ENCODE results near the gene DHPS. TPM values are rescaled to one million over a fixed set of nuclear protein-coding genes. Genes with fewer than 3 reads are reported as not detected.

DHPS gene
- total and polyA plus RNA-seq, 2 of the 4 experiments (the other 2 are of a cell fraction) = 82.8 to 85.0 TPM

GRCh38 chr19:12649941-12650340 is 31.7 kb downstream of the DHPS start:
- Histone ChIP-seq H3K9me1 (ENCODE audit: insufficient read depth, low read length) (0 out of 2 replicates have a peak, but pooled peaks cover 3% of the 10 kb centered on the region), H3K4ac (ENCODE audit: low read depth, low read length) (no peak overlapping the region), H4K5ac (ENCODE audit: low read depth, low read length) (no peak overlapping the region), H3K27me3 (ENCODE audit: control insufficient read depth, insufficient read depth, low read length) (no peaks in the 10 kb centered on the region), H3K36me3 (ENCODE audit: control insufficient read depth, insufficient read depth, low read length) (peaks cover 9% of the 10 kb centered on the region), H3K14ac (replicated peaks; ENCODE audit: low read depth, low read length) (no peak overlapping the region), H3K4me1 (ENCODE audit: control insufficient read depth, insufficient read depth, low read length) (0 out of 2 replicates have a peak, but pooled peaks cover 2% of the 10 kb centered on the region), H2AK9ac (replicated peaks; ENCODE audit: low read depth, low read length, poor library complexity) (no peak overlapping the region), H3K18ac (ENCODE audit: low read depth, low read length) (no peak overlapping the region), H4K91ac (ENCODE audit: insufficient read depth, low read depth, low read length) (no peak overlapping the region), H4K8ac (ENCODE audit: low read depth in 2 of 2, low read length in 2 of 2) (no peak overlapping the region), H2AK5ac (ENCODE audit: low read depth, low read length) (no peak overlapping the region), H3K4me2 (ENCODE audit: low read depth, low read length) (no peak overlapping the region), H2BK20ac (ENCODE audit: low read depth, low read length) (no peak overlapping the region), H2BK120ac (ENCODE audit: low read depth, low read length) (no peak overlapping the region), H4K20me1 (ENCODE audit: insufficient read depth, low read length) (no peaks in the 10 kb centered on the region), H3K79me1 (ENCODE audit: low read depth in 1 of 2, low read length in 2 of 2) (no peaks in the 10 kb centered on the region), H2BK15ac (ENCODE audit: low read depth, low read length) (no peak overlapping the region), H2AFZ (replicated peaks; ENCODE audit: low read length, poor library complexity) (no peak overlapping the region), H3K4me3 (ENCODE audit: insufficient read depth, low read depth, low read length) (no peak overlapping the region), H3K23ac (ENCODE audit: low read depth, low read length) (no peak overlapping the region), H2BK5ac (ENCODE audit: low read depth, low read length, poor library complexity, severe bottlenecking) (no peak overlapping the region), H3K56ac (ENCODE audit: extremely low read depth, insufficient read depth, low read length) (no peak overlapping the region), H3K27ac (ENCODE audit: insufficient read depth, low read length) (no peak overlapping the region), H3K9me3 (ENCODE audit: control insufficient read depth, insufficient read depth, low read length) (no peaks in the 10 kb centered on the region), H3K9ac (ENCODE audit: low read depth, low read length) (no peak overlapping the region)
- ATAC-seq (ENCODE audit: low read depth) (no peak), DNase-seq (no peak)
- dilution Hi-C loops (cut with HindIII; ENCODE audit: low sequenced_read_pairs, unreplicated experiment) (no loop called here), in situ Hi-C loops (cut with MboI; ENCODE audit: low sequenced_read_pairs) (no loop called here), intact Hi-C loops (cut with micrococcal nuclease) (no loop called here)
- WGBS, 2 experiments (ENCODE audit: extremely low coverage in 2 of 2, insufficient read length in 1 of 2) = 90% methylated on average over 4 of the region's 10 CpGs; no CpG with 5 or more reads in 1 of the 2 experiments
- TF ChIP-seq CEBPB (IDR thresholded peaks at IDR 0.05; ENCODE audit: low read depth, low read length) (no peak), MXI1 (IDR thresholded peaks at IDR 0.05; ENCODE audit: borderline replicate concordance, low read depth, low read length) (no peak), BHLHE40 (IDR thresholded peaks at IDR 0.05; ENCODE audit: low read depth, low read length) (no peak), FOS (IDR thresholded peaks at IDR 0.05; ENCODE audit: low read depth, low read length) (no peak)
- TF ChIP-seq, protein P1, sequence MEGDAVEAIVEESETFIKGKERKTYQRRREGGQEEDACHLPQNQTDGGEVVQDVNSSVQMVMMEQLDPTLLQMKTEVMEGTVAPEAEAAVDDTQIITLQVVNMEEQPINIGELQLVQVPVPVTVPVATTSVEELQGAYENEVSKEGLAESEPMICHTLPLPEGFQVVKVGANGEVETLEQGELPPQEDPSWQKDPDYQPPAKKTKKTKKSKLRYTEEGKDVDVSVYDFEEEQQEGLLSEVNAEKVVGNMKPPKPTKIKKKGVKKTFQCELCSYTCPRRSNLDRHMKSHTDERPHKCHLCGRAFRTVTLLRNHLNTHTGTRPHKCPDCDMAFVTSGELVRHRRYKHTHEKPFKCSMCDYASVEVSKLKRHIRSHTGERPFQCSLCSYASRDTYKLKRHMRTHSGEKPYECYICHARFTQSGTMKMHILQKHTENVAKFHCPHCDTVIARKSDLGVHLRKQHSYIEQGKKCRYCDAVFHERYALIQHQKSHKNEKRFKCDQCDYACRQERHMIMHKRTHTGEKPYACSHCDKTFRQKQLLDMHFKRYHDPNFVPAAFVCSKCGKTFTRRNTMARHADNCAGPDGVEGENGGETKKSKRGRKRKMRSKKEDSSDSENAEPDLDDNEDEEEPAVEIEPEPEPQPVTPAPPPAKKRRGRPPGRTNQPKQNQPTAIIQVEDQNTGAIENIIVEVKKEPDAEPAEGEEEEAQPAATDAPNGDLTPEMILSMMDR (conservative IDR thresholded peaks at IDR 0.05; ENCODE audit: low read depth, low read length) = no peak
- BruUV-seq (replicated peaks) = no TSS peak
- ChIA-PET POLR2A (ENCODE audit: unreplicated experiment) (interaction anchor here (0.6 kb wide), 2 partner anchors 227 to 335 kb away, joined by 8 to 15 read pairs; no protein-coding TSS in a partner anchor), CTCF (no interaction called here)
